GM21717 (cell line): ENCODE results near the gene DIAPH1.

ENCODE experiments used
- ATAC-seq: cut with Tn5 transposase; IDR thresholded peaks from one replicate; pipeline ENCODE4 v1.9.1; 2021; ENCODE audit warnings: mild to moderate bottlenecking, moderate library complexity; ENCODE audit not compliant: unreplicated experiment

The DIAPH1 gene

DNA sequence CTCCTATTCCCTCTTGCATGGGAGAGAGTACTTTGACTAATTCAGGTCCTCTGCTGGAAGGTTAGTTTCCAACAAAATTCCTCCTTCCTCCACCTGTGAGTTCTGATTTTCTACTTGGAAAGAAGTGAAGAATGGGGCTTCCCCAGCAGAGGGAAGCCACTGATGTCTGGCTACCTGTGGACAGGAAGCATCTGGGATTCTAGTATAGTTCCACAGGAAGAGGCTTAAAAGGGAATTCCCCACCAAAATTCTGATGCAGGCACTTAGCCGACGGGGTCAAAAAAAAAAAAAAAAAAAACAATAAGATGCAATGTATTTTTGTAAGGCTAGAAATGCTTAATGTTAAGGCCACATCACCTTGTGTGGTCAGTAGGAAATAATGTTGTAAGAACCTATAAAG, 96.5 kb downstream of the DIAPH1 start:
- ATAC-seq, result no peak

DNA sequence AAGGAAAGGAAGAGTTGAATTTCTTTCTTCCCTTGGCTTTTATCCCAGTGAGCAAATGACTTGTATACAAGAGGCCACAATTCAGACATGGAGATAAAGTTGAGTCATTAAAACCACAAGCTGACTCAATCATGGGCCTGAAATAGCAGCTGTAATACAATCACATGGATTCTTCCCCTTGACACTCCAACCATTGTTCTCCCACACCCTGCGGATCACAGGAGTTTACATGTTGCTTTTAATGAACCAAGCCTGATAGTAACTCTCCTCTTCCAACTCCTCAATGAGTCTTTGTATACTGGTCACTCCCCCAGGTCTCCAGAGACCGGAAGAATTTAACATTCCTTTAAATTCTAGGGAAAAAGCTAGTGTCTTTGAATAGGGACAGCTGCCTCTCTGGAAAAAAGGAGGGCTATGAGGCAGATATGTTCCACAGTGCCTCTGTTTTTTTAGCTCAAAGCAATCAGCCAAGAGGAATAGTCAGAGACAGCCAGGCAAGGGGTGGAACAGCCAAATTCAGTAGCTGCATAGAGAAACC, 97.5 kb downstream of the DIAPH1 start:
- no peak for ATAC-seq

DNA sequence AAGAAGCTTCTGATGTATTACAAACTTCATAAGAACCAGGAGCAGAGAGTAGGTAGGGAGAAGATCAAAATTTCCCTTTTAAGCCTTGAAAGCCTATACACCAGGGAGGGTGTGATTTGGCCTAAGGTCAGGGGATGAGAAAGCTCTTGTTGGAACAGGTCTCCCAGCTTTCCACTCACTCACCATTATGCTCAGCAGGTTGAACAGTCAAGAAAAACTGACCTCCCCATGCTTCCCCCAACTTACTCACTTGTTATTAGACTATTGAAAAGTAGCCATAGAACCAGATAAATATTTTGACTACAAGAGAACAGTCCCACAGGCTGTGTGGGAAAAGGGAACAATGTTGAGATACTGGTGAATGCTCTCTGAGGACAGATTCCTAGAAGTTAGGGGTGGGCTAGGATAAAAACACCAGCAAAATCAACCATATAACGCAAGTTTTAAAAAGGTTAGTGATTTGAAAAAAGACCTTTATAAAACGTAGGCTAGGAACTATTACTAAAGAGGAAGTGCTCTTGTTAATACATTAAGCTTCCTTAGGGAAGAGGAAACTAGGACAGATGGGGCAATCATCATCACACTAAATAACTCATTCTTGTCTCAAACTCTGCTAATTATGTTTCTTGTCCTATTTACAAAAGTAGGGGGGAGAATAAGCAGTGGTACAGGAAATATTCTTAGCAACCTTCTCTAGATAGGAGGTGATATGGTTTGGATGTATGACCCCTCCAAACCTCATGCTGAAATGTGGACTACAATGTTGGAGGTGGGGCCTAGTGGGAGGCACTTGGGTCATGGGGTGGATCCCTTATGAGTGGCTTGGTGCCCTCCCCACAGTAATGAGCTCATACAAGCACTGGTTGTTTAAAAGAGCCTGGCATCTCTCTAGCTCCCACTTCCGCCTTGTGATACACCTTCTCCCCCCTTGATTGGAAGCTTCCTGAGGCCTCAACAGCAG, 98.9 kb downstream of the DIAPH1 start:
- no peak for ATAC-seq

DNA sequence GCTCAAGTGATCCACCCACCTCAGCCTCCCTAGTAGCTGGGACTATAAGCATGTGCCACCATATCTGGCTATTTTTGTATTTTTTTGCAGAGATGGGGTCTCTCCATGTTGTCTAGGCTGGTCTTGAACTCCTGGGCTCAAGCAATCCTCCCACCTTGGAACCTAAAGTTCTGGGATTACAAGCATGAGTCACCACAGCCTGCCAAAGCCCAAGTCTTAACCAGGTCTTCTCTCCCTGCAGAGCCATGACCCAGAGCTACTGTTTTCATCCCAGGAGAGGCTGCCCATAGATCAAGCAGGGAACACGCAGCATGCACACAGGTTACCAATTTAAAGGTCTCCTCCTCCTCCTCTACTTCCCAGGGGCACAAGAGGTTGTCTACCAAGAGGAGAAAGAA, 100.2 kb downstream of the DIAPH1 start:
- no peak for ATAC-seq

DNA sequence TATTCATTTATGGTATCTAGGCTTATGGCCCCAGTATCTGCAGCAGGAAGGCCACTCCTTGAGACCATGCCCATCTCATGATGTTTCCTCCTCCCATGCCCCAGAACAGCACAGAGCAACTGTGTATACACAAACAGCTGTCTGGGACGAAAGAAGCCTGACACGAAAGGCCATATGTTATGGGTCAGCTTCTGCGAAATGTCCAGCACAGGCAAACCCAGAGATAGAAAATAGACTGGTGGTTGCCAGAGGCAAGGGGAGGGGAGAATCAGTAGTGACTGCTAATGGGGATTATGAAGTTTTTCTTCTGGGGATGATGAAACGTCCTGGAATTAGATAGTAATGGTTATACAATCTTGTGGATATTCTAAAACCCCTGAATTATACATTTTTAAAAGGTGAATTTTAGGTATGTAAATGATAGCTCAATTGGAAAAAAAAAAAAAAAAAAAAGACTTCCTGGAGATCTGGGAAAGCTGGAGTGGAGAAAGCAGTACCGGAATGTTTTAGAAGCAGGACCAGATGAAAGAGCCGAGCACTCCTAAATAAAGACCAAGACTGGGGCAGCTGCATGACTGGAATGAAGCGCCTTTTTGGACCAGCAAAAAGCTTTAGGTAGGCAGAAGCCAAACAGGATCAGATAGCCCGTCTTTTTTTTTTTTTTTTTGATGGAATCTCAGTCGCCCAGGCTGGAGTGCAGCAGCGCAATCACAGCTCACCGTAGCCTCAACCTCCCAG, 100.8 kb downstream of the DIAPH1 start:
- ATAC-seq, result no peak

DNA sequence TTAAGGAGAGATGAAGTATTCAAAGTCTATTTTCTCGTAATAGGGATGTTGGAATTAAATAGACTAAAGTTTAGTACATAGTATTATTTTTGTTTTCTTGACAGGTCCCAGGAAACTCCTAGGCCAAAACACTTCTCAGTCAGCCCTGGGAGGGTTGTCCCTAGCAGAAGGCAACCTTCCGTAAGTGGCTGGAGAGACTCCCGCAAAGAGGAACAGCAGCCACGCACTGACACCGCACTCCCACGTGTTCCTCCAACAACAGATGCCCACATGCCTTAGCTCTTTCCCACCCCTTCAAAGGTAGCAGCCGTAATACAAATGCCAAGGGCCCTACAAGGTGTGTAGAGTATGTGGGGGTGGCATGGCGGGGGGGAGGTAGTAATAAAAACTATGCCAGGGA, 101.5 kb downstream of the DIAPH1 start:
- ATAC-seq, result no peak

DNA sequence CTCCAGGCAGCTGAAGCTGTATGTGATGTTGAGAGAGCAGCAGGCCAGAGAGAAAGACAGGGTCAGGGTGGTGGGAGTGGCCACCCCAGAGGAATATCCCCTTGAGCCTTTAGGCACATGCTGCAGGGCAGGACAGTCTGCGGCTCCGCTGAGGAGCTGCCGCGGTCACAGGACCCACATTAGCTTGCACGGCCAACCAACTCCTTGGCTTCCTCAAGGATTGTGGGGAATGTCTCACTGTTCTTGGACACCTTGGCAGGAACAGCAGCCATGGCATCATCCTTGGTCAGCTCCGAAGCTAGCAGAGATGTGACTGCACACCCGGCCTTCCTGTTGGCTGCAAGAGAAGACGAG, 102.2 kb downstream of the DIAPH1 start:
- no peak for ATAC-seq

DNA sequence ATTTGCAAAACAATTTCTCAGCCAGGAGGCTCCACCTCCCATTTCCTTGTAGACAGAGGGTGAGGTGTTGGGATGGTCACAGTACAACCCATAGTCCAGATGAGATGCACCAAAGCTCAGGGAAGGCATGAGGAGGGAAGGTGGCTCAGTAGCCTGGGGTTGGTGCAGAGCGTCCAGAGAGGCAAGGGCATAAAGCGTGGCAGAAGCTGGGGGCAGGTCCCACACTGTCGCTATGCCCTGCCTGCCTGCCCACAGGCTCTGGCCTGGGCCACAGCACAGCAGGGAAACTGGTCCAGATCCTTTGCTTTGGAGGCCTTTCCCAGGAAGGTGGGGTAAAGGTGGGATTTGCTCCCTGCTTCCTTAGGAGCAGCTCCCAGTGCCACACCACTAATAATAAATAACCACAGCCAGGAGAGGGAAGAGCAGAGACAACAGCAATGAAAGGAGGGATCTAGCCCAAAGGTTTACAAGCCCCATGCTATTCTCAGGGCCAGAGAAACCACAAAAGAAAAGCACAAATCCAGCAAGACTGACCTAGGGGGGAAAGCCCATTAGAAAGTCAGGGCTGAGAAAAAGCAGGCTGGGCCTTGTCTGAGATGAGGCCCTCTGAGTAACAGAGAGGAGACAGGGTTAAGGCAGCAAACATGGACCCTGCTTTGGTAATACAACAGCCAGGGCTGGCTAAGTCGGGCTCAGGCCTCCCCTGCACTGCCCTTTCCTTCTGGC, 102.7 kb downstream of the DIAPH1 start:
- ATAC-seq, result no peak

DNA sequence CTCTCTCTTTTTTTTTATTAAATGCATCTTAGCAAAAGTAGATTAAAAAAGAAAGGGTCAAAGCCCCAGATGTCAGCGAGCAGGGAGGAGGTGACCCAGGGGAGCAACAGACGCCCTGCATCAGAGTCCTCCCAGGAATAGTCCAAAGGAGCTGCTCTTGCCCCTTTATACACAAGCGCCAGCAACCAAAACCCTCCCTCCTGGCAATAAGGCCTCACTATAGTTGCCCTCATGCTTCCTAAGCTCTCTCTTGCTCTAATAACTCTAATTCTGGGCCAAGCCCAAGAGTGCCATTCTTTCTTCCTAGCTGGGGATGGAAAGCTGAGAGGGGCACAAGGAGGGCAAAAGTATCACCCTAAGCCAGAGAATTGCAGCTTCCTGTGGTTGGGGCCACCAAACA, 103.7 kb downstream of the DIAPH1 start:
- no peak for ATAC-seq

DNA sequence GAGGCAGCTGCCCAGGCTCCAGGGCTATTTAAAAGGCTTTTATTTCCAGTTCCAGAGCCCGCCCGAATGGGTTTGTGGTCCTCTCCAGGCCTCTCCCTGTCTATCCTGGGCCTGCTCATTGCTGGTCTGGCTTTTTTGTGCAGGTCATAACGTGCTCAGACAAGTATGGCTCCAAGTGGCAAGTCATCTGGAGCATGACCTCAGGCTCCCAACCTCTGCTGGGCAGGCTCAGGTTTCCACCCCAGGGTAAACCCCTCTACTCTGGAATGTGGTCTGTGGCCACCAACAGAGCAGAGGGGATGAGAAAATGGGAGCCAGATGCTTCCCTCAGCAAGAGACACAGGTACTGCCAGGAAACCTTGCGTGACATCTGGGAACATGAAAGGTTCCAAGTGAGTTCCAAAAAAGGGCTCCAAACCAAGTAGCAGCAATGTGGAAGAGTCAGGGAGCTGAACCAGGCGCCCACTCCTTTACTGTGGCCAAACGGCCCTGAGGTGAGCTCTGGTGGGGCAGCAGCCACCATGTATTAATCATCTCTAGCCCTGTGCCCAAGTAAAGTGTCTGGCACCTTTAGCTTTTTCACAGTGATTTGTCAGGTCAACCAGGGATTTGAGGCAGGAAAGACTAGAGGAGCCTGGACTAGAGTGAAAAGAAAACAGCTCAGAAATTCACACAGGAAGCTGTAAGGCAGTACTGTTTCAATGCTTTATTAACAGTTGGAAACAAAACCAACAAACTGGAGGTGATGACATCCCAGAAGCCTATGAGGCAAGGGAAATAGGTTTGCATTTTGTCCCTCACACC, 104.3 kb downstream of the DIAPH1 start:
- ATAC-seq, result peak; percentile 25

DNA sequence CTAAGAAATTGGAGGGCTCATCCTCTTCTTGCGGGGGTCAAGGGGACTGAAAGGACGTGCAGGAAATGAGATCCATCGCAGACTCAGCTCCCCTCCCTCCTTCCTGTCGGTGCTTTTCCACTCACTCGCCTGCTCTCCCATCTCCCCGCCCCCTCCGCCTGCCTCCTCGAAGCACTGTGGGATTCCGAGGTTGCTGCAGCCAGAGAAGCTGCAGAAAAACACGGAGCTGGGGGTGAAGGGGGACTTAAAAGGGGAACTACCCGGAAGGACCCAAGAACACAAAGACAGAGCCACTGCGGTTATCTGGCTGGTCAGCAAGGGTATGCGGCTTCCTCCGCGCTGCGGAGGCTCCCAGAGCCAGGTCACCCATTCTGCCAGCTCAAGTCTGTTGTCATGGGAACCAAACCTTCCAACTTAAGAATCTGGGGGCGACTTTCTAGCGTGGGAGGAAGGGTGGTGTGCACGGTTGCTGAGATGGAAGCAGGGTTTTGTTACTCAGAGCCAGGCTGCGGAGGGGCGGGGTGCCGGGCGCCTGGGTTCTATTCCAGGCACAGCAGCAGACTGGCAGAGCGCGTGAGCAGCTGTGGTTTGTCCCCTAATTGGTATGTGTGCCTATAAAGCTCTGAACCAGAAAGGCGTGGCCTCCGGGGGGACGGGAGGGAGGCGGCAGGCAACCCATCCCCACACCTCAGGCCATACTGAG, 105.0 kb downstream of the DIAPH1 start:
- ATAC-seq, result peak; percentile 37

DNA sequence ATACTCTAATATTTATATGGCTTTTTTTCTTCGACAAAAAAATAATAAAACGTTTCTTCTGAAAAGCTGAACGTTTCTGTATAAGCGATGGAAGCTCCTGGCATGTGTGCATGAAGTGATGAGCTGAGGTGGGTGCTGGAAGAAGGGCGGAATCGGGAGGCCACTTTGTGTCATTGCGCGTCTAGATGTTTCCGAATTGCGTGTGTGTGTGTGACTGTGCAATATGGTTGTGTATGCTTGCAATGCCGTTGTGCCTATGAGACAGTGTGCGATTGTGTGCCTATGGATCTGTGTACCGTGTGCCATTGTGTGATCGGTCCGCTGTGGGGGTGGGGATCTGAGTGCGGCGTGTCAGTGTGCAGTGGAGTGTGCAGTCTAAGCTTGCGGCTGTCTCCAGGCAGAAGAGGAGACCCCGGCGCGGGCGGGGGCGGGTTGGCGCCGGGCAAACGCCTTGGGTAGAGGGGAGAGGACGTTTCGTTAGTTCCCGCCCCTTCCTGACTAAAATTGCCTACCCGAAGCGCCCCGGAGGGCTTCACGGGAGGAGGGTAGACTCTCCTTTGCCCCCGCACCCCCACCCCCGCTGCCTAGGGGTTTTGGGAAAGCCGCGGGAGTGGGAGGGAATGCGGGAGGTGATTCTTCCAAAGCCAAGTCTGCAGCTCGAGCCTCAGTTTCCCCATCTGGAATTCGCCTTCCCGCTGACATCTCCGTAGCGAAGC, 105.7 kb downstream of the DIAPH1 start:
- no peak for ATAC-seq

DNA sequence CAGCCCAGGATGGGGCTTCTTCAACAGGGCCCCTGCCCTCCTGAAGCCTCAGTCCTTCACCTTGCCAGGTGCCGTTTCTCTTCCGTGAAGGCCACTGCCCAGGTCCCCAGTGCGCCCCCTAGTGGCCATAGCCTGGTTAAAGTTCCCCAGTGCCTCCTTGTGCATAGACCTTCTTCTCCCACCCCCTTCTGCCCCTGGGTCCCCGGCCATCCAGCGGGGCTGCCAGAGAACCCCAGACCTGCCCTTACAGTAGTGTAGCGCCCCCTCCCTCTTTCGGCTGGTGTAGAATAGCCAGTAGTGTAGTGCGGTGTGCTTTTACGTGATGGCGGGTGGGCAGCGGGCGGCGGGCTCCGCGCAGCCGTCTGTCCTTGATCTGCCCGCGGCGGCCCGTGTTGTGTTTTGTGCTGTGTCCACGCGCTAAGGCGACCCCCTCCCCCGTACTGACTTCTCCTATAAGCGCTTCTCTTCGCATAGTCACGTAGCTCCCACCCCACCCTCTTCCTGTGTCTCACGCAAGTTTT, 106.3 kb downstream of the DIAPH1 start:
- no peak for ATAC-seq

DNA sequence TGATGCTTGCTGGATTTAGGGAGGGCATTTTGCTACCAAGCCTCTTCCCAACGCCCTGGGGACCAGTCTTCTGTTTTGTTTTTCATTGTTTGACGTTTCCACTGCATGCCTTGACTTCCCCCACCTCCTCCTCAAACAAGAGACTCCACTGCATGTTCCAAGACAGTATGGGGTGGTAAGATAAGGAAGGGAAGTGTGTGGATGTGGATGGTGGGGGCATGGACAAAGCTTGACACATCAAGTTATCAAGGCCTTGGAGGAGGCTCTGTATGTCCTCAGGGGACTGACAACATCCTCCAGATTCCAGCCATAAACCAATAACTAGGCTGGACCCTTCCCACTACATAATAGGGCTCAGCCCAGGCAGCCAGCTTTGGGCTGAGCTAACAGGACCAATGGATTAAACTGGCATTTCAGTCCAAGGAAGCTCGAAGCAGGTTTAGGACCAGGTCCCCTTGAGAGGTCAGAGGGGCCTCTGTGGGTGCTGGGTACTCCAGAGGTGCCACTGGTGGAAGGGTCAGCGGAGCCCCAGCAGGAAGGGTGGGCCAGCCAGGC, 107.0 kb downstream of the DIAPH1 start:
- no peak for ATAC-seq

DNA sequence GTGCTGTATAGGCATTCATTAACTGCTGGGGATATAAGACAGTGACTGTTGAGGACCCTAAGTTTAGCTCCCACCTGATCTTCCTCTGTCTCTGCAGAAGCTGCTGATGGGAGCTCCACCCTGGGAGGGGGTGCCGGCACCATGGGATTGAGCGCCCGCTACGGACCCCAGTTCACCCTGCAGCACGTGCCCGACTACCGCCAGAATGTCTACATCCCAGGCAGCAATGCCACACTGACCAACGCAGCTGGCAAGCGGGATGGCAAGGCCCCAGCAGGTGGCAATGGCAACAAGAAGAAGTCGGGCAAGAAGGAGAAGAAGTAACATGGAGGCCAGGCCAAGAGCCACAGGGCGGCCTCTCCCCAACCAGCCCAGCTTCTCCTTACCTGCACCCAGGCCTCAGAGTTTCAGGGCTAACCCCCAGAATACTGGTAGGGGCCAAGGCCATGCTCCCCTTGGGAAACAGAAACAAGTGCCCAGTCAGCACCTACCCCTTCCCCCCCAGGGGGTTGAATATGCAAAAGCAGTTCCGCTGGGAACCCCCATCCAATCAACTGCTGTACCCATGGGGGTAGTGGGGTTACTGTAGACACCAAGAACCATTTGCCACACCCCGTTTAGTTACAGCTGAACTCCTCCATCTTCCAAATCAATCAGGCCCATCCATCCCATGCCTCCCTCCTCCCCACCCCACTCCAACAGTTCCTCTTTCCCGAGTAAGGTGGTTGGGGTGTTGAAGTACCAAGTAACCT, 107.8 kb downstream of the DIAPH1 start:
- no peak for ATAC-seq

DNA sequence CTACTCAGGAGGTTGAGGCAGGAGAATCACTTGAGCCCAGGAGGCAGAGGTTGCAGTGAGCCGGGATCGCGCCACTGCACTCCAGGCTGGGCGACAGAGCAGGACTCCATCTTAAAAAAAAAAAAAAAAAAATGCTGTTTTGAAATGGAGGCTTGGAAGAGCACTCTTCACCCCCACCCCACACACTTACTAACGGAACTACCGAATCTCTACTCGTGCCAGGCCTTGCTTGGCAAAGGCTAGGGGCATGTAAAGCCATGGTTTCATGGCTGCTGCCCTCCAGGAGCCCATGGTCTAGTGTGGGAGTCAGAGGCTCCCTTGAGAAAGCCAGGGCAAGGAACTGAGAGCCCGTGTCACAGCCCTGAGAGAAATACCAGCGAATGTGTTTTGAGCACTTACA, 108.6 kb downstream of the DIAPH1 start:
- no peak for ATAC-seq

DNA sequence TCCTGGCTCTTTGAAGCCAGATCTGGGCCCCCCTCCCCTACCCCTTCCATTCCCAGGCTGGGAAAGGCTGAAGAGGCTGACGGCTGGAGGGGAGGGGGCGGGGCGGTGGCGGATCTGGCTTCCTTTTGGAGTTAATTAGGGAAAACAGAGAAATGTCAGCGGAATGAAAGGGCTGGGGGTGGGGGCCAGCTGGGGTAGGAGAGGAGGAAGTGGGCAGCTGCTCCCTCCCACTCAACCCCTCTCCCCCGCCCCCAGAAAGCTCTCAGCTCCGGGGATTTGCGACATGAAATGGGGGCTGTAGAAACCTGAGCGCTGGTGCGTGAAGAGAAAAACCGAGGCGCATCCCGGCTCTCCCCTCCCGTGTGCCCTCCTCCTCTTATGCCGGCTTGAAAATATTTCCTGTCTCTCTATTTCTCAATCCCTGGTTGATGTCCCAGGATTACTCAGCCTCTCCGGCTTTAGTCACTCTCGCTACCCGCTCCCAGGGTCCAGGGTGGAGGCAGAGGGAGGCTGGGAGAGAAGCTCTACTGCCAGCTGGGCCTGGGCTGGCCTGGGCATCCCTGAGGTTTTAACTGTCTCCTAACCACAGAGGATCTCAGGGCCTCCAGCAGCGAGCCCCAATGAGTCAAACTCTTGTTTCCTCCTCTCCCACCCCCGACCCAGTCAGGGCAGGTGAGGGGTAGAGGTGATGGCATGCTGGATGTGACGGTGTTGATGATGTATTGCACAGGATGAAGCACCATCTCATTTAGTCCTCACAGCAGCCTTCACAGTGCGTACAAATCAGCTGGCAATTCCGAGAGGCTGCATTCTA, 109.8 kb downstream of the DIAPH1 start:
- peak; percentile 26 for ATAC-seq
